Activated naive CD8-positive, alpha-beta T cell (primary cell): Measurements from ENCODE around the gene CD55.

Experiments
- H3K27ac Mint-ChIP-seq: one replicate; pipeline ENCODE4 v1.8.0; 2021; ENCODE audit warnings: mixed read lengths
- H3K27me3 Mint-ChIP-seq: one replicate; pipeline ENCODE4 v1.8.0; 2021; ENCODE audit warnings: mixed read lengths
- H3K36me3 Mint-ChIP-seq: one replicate; pipeline ENCODE4 v1.8.0; 2021; ENCODE audit warnings: mixed read lengths
- H3K4me1 Mint-ChIP-seq: one replicate; pipeline ENCODE4 v1.8.0; 2021; ENCODE audit warnings: low read depth, mixed read lengths
- H3K4me3 Mint-ChIP-seq: one replicate; pipeline ENCODE4 v1.8.0; 2021; ENCODE audit warnings: mild to moderate bottlenecking, mixed read lengths
- H3K9me3 Mint-ChIP-seq: one replicate; pipeline ENCODE4 v1.8.0; 2021; ENCODE audit warnings: low read depth, mixed read lengths

The CD55 gene

DNA sequence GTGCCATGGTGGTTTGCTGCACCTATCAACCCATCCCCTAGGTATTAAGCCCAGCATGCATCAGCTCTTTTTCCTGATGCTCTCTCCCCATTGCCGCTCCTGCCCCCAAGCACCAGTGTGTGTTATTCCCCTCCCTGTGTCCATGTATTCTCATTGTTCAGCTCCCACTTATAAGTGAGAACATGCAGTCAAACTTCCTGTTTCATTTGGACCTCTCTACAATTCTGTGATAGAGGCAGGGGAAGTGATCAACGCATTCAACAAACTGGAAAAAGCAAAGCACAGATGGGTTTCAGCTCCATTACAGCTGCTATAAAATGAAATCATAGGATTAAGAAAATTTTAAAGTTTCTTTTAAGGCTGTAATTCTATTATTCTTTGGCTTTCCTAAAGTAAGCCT is 23.3 kb upstream of the CD55 start:
- H3K36me3 Mint-ChIP-seq: peaks cover 5% of the 10 kb centered on the region
- H3K27me3 Mint-ChIP-seq: no peaks in the 10 kb centered on the region
- H3K4me1 Mint-ChIP-seq: peaks cover 26% of the 10 kb centered on the region
- H3K9me3 Mint-ChIP-seq: peaks cover 8% of the 10 kb centered on the region
- no peak overlapping the region for H3K4me3 Mint-ChIP-seq
- peak overlapping the region; percentile 1 for H3K27ac Mint-ChIP-seq

DNA sequence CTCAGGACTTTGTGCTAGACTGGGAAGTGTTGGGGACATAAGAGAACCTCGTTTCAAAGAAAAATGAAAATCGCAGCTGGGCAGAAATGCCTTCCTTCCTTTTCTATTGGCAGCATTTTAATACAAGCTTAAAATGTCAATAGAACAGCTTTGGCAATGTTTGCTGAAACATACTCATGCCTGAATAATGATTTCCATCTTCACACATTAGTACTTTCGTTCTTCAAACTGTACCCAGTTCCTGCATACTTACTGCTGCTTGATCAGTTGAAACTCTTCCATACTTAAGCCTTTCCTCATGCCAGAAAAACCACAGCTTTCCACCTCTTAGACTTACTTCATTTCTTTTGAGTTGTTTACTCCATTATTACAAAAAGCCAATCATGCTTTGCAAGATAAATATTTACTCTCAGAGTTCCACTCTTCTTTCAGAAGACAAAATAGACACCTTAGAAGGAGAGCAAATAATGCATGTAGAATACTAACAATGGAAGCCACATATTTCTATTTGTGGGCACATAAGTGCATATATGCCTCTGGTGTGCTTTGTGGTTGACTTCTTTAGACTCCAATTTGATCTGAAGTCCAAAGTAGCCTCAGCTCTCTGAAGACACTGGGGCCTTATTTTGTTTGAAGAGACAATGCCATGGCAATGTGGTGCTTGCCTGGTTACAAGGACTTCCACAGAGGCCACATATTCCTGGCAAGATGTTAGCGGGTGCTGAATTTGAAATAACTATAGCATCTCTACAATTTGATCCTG is 22.7 kb upstream of the CD55 start:
- Mint-ChIP-seq H3K4me3 (no peak overlapping the region), H3K27me3 (no peaks in the 10 kb centered on the region), H3K27ac (peak overlapping the region; percentile 61), H3K36me3 (peaks cover 5% of the 10 kb centered on the region), H3K9me3 (peaks cover 8% of the 10 kb centered on the region), H3K4me1 (peaks cover 26% of the 10 kb centered on the region)

DNA sequence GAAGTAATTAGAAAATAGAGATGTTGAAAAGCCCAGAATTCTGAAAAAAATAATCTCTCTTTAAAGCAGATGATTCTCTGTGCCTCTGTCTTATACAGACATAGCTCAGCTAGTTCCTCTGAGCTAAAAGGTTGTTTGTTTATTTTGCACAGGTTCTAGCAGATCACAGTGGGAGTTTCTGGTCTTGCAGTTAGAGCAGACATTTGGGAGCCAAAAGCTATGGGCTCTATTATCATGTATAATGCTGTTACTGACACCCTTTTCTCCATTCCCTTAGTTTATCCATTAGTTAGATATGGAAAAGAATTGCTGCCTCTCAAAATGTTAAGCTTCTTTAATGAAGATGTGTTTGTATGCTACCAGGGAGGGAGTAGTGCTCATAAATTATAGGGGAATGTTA is 20.5 kb upstream of the CD55 start:
- no peak overlapping the region for H3K4me3 Mint-ChIP-seq
- peaks cover 26% of the 10 kb centered on the region for H3K4me1 Mint-ChIP-seq
- H3K27me3 Mint-ChIP-seq: no peaks in the 10 kb centered on the region
- no peak overlapping the region for H3K27ac Mint-ChIP-seq
- H3K9me3 Mint-ChIP-seq: peaks cover 8% of the 10 kb centered on the region
- H3K36me3 Mint-ChIP-seq: peaks cover 5% of the 10 kb centered on the region

DNA sequence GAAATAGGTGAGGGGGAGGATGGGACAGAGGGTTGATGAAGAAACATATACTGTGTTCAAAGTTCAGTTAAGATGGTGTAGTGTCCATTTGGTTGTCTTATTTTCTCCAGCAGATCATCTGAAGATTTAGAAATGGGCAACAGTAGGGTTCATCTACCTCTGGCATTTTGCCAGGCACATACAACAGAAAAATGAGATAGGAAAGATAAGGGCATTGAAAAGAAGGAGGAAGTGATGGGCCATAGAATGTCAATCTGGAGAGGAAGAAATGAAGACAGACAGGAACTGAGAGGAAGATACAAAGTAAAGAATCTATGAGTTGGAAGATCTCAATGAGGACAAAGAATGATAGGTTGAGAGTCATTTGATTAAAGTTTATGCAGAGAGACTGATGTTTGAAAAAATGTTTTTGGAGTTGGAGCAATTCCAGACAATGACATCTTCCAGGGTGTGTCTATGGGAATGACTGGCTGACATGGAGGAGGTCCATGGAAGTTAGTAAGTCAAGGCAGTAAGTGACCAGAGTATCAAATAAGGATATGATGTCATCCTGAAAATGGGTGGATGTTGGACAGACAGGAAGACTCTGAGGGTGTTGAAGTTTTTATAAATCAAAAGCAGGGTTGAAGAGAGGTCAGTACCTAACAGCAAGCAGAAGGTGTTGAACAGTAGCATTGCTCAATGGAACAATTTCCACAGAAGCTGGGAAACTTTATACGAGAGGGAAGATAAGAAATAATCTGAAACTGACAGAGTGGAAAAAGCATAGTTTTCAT is 18.7 kb upstream of the CD55 start:
- Mint-ChIP-seq H3K27ac (no peak overlapping the region), H3K9me3 (peaks cover 8% of the 10 kb centered on the region), H3K27me3 (no peaks in the 10 kb centered on the region), H3K4me1 (peaks cover 24% of the 10 kb centered on the region), H3K36me3 (peaks cover 3% of the 10 kb centered on the region), H3K4me3 (no peak overlapping the region)

DNA sequence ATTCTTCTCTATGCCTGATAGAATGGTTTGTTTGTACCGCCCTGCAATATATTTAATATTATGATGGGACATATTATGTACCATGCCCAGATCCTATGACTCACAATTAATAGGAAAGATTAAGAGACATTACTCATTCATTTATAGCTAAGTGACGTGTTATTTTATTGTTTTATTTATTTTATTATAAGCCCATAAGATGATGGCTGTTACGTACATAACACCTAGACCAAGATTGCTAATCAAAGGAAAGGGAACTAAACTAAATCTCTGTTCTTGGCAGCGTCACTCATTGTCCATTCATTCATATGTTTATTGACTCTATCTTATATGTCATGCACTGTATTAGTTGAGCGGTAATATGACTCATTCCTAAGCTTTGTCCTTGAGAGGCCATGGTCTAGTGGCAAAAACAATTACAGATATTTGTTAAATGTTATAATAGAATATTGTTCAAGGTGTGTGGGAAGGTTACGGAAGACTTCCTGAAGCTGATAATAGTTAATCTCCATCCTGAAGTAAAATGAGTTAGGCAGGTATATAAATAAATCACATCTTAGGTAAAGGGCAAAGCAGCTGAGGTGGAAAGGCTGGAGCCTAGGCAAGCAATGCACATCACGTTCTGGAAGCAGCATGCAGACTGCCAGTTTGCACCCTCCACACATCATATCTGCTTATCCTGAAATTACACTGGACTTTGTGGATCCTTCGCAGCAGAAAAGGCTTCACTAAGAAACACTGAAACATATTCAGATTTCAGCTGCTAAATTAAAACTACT is 16.6 kb upstream of the CD55 start:
- H3K27me3 Mint-ChIP-seq: no peaks in the 10 kb centered on the region
- peaks cover 30% of the 10 kb centered on the region for H3K4me1 Mint-ChIP-seq
- no peak overlapping the region for H3K4me3 Mint-ChIP-seq
- peaks cover 3% of the 10 kb centered on the region for H3K36me3 Mint-ChIP-seq
- peaks cover 8% of the 10 kb centered on the region for H3K9me3 Mint-ChIP-seq
- H3K27ac Mint-ChIP-seq: no peak overlapping the region

DNA sequence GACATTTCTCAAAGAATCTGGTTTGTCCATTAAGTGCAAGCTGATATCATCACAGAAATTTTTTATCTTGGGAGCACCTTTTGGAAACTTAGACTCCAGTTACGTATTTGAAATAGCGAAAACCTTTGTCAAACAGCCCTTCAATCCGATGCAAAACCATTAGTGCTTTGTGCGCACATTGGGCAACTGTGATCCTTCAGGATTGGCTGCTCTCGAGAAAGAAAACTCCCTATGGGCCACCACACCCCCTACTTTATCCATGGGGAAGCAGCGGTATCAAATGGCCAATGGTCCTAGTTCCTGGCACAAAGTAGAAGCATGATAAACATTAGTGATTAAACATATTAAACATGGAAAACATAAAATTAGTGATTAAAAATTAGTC is 16.0 kb upstream of the CD55 start:
- Mint-ChIP-seq H3K27me3 (no peaks in the 10 kb centered on the region), H3K4me3 (no peak overlapping the region), H3K36me3 (peaks cover 3% of the 10 kb centered on the region), H3K27ac (no peak overlapping the region), H3K9me3 (peaks cover 8% of the 10 kb centered on the region), H3K4me1 (peaks cover 33% of the 10 kb centered on the region)

DNA sequence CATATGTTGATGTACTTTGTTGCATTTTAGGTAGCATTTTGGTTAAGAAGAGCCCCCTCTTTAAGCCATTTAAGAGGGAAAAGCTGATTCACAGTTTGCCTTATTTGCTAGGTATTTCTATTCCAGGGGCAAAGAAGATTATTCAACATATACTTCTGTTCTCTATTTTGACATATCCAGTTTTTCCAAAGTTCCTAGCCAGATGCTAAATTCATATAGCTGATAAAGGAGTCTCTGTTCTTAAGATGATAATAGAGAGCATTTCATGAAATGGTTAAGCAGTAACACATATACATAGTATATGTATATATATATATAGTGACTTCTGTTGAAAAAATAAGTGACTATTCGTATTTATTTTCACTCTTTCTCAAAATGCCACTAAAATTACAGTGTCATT is 15.5 kb upstream of the CD55 start:
- no peaks in the 10 kb centered on the region for H3K27me3 Mint-ChIP-seq

DNA sequence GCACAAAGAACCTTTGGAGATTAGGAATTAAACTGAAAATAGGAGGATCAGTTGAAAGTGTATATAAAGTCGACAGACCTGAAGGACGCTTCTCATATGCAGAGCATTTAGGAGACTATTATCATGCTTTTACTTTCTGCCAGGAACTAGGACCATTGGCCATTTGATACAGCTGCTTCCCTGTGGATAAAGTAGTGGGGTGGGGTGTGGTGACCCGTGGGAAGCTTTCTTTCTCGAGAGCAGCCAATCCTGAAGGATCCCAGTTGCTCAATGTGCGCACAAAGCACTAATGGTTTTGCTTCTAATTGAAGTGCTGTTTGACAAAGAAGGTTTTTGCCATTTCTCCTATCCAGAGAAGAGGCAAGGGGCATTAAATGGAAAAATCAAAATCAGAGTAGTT is 14.9 kb upstream of the CD55 start:
- Mint-ChIP-seq H3K4me3 (no peak overlapping the region), H3K27me3 (no peaks in the 10 kb centered on the region), H3K4me1 (peaks cover 33% of the 10 kb centered on the region), H3K9me3 (peaks cover 8% of the 10 kb centered on the region), H3K36me3 (peaks cover 3% of the 10 kb centered on the region), H3K27ac (no peak overlapping the region)

More for the DNA sequence above, 15.5 kb upstream of the CD55 start:
- H3K4me3 Mint-ChIP-seq: no peak overlapping the region
- H3K9me3 Mint-ChIP-seq: peaks cover 8% of the 10 kb centered on the region
- H3K36me3 Mint-ChIP-seq: peaks cover 3% of the 10 kb centered on the region
- no peak overlapping the region for H3K27ac Mint-ChIP-seq
- H3K4me1 Mint-ChIP-seq: peaks cover 33% of the 10 kb centered on the region

DNA sequence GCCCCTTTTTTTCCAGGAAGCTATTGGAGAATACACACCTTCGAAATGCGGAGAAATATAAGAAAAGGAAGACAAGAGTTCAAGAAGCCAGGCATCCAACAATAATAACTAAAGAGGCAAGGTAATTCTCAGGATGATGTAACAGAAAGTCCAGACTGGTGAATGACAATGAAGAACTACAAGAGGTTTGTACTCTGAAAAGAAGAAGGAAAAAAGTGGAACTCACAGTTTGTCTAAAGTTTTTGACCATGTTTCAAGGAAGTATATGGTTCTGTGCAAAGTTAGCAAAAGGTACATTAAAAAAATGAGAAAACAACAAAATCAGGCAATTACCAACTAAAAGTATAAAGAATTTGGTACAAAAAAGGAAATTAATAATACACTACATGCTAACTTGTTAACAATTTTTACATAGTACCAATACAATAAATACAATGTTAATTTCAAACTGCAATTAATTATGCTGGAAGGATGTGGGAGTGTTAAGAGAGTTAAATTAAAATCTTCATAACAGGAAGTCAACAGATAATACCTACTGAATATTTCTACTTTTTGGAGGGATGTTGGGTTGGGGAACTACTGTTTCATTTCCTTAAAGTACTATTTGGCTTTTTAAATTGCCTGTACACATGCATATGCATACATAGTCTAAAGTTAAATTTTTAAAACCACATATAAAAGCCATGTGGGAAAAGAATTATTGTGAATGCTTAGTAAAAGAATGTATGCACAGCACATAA is 12.9 kb upstream of the CD55 start:
- no peak overlapping the region for H3K27ac Mint-ChIP-seq
- H3K9me3 Mint-ChIP-seq: no peaks in the 10 kb centered on the region
- no peaks in the 10 kb centered on the region for H3K27me3 Mint-ChIP-seq
- H3K36me3 Mint-ChIP-seq: no peaks in the 10 kb centered on the region
- H3K4me3 Mint-ChIP-seq: no peak overlapping the region
- H3K4me1 Mint-ChIP-seq: peaks cover 24% of the 10 kb centered on the region

DNA sequence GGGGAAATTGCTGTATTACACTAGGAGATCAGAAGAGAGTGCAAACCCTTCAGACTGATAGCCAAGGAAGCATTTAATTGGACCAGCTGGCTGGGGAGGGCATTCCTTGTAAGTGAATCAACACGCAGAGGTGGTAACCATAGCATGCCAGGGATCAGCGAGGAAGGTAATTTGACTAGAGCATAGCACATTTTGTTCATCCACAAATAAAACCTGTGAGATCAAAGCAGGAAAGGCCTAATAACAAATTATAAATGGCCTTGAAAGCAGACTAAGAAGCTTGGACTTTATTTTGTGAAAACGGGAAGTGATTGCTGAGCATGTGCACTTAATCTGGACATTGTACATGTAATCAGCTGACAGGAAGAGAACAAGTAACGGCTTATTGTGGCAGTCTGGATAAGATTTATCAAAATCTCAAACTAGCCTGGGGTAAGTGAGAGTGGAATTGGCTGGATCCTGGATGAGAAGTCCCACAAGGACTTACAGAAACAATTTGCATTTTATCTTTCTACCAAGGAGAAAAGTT is 11.7 kb upstream of the CD55 start:
- Mint-ChIP-seq H3K27ac (peak overlapping the region; percentile 78), H3K9me3 (no peaks in the 10 kb centered on the region), H3K27me3 (no peaks in the 10 kb centered on the region), H3K4me1 (peaks cover 25% of the 10 kb centered on the region), H3K4me3 (peak overlapping the region; percentile 64), H3K36me3 (no peaks in the 10 kb centered on the region)

DNA sequence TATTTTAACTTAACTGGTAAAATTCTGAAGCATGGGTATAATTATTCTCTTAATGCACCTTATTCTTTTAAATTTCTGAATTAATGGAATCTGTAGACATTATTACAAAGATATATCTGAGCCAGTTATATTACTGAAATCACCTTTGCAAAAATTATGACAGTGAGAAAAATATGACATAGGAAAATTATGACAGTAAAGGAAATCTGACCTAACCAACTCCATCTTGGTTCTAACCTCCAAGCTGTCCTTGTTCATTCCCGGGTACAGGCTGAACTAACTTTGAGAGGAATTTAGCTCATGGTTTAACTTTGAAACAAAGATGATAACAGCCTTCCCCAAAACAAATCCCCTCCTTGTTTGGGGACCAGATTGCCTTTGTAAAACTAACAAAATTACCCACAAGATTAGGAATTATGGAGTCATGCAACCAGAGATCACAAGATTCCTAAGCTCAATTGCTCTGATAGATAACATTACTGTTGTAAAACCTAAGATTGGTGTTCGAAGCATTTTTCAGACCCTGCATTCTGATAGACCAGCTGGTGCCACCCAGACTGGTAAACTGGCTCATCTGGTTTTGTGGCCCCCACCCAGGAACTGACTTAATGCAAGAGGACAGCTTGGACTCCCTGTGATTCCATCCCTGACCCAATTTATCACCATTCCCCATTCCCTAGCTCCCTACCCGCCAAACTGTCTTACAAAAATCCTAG is 9.4 kb upstream of the CD55 start:
- no peaks in the 10 kb centered on the region for H3K9me3 Mint-ChIP-seq
- no peak overlapping the region for H3K4me3 Mint-ChIP-seq
- H3K27me3 Mint-ChIP-seq: no peaks in the 10 kb centered on the region
- H3K36me3 Mint-ChIP-seq: no peaks in the 10 kb centered on the region
- peaks cover 28% of the 10 kb centered on the region for H3K4me1 Mint-ChIP-seq
- H3K27ac Mint-ChIP-seq: no peak overlapping the region

DNA sequence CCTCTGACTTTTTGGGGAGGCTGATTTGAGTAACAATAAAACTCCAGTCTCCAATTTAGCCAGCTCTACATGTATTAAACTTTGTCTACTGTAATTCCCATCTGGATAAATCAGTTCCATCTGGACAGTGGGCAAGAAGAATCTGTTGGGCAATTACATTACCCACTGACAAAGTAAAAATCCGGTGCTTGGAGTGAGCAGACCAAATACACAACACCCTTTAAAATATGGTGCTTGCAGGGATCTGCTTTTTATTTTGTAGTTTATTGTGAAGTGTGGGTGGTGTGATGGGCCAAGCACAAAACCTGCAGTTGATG is 8.9 kb upstream of the CD55 start:
- Mint-ChIP-seq H3K9me3 (no peaks in the 10 kb centered on the region), H3K36me3 (no peaks in the 10 kb centered on the region), H3K4me1 (peaks cover 27% of the 10 kb centered on the region), H3K4me3 (no peak overlapping the region), H3K27me3 (no peaks in the 10 kb centered on the region), H3K27ac (no peak overlapping the region)

DNA sequence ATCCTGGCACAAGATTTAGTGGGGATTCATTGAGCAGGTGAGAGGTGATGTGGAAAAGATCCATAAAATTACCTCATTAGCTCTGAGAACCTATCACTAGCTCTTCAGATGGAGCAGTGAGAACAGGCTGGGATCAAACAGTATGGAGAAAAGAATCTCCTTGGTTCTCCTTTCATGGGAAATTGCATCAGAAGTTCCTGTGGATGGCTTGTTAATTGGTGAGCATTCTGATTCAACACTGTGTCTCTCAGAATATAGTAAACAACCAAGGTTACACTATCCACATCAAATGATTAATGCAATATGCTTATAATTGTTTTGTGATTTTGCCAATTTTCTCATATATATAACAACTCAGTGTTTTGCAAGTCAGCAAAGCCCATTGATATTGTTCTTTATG is 8.3 kb upstream of the CD55 start:
- peaks cover 30% of the 10 kb centered on the region for H3K4me1 Mint-ChIP-seq
- no peaks in the 10 kb centered on the region for H3K36me3 Mint-ChIP-seq
- H3K9me3 Mint-ChIP-seq: no peaks in the 10 kb centered on the region
- no peaks in the 10 kb centered on the region for H3K27me3 Mint-ChIP-seq
- no peak overlapping the region for H3K27ac Mint-ChIP-seq
- no peak overlapping the region for H3K4me3 Mint-ChIP-seq

DNA sequence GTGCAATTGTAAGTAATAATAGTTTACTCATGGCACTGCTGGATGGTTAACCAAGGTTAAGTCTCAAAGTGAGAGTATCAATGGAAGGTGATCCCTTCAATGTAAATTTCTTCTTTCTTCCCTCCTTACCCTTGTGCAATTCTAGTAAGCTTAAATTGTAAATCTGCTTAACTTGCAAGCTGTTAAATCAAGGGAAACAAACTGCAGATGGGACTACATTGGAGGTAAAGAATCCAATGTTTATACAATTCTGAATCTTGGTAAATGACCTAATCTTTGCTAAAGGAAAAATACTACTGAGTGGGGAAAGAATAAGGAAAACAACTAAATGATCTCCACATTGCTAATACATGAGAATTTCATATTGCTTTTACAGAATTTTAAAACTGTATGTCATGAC is 6.7 kb upstream of the CD55 start:
- peaks cover 14% of the 10 kb centered on the region for H3K4me1 Mint-ChIP-seq
- no peaks in the 10 kb centered on the region for H3K36me3 Mint-ChIP-seq
- H3K4me3 Mint-ChIP-seq: no peak overlapping the region
- H3K27ac Mint-ChIP-seq: no peak overlapping the region
- no peaks in the 10 kb centered on the region for H3K9me3 Mint-ChIP-seq
- no peaks in the 10 kb centered on the region for H3K27me3 Mint-ChIP-seq
